HTR-8/SVneo (cell line): ENCODE results near the gene KIF25.

Source experiments
- DNase-seq: peaks from one replicate; pipeline ENCODE4 v3.0.0; 2011; ENCODE audit warnings: low spot score, mixed read lengths; ENCODE audit not compliant: insufficient read length
- FAIRE-seq: peaks from 2 replicates; lab custom pipeline; 2011; peaks lifted over from hg19 to GRCh38; lab: Jason Lieb, UNC

KIF25 gene

DNA sequence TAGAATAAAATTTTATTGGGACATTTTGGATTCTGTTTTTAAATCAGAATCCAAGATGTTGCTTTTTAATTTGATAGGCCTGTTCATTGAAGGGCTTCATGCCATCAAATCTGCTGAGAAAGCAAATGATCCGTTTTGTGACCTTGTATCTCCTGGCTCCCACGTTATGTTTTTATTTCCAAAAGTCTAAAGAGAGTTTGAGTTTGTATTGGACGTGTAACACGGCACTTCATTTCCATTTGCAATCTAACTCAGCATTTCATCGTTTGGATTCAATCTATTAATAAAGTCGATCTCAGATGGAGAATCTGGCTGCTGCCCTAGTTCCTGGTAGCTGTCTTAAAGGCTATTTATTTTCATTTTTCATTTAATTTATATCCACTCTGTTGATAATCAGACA, 17.0 kb downstream of the KIF25 start:
- FAIRE-seq = no peak
- DNase-seq = no peak

DNA sequence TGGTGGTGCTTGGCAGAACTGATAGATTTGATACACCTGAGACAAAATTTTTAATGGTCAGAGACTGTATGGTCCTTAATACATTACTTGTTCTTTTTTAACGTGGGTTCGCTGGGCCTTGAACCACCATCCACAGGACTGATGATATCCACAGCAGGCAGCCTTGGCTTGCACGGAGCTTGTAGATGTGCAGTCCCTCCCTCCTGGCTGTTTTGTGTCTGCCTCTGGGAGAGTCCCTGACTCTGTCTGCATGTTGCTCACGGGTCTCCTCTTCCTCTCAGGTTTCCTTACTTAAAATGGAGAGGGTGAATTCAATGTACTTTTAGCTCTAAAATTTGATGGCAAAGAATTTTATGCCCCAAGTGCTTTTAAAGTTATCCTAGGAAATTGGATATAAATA, 17.5 kb downstream of the KIF25 start:
- DNase-seq (no peak), FAIRE-seq (no peak)

DNA sequence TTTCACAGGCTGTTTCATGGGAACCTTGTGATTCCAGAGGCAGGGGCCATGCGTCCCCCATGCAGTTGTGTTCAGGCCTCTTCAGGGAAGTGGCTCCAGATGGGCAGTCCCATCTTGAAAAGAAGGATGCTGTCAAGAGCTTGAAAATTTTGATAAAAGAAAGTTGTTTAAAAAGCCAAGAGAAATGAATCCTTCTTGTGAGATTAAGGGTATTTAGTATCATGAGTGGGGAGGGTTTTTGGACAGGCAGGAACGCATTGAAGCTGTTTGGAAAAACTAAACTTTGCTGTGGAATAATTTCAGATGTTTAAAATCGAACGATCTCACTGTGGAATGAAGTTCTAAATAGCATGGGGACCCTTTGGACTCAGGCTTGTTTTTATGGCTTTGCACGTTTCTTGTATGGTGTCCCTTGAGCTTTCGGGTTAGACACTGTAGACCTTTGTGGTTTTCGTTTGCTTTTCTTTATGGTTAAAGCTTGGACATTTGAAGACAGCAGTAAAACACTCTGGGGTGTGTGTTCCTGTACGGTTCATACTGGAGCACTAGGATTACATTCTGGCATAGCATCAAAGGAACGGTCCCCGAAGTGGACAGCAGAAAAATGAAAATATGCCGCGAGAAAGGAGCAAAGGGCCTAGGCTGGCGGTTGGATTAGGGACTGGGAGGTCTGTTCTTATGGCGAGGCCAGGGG, 18.2 kb downstream of the KIF25 start:
- DNase-seq = no peak
- FAIRE-seq = no peak

DNA sequence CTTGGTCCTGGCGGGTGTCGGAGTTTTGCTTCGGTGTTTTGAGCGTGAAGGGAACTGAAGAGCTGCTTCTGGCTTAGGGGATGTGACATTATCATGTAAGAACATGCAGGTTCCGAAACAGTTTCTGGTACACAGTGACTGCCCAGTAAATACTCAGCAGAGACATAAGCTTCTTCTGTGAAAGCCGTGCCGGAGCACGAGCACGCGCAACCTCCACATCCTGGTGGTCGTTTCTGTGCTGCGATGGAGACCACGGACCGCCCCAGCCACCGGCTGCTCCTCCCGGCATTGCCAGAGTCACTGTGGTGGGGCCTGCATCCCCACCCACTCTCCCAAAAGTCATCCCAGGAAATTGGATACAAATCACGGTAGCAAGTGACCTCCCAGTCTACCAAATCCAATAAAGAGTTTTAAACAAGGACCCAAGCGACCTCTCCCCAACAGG, 18.7 kb downstream of the KIF25 start:
- FAIRE-seq (no peak), DNase-seq (no peak)

DNA sequence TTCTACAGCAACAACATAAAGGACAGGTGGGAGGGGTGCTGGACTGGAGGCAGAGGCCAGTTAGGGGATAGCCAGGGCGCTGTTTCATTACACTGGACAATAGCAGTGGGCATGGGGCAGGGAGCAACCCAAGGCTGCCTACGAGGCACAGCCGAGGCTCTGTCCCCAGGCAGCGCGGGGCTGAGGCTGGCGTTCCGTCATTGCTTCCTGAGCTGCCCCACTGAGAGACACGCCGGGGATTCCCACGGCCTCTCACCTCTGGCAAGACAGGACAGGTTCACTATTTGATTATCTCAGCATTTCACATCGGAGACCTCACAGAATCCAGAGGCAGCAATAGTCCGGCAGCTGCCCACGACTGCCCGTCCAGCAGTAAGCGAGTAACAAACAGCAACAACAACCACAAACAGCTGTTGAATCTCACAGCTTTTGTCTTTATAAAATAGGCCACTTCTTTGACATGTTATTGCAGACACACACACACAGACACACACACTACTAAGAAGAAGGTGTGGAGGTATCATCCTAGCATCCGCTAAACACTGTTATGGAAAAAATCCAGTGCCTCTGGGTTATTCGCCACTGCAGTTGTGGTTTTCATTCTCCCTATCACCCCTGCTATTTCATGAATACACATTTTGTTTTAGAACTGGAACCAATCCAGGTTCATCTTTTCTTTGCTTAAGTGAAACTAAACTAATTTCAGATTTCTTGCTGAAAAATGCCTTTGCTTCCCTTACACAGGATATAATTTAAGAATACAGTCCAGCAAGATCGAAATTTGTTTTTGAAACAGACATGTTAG, 19.5 kb downstream of the KIF25 start:
- no peak for FAIRE-seq
- no peak for DNase-seq

DNA sequence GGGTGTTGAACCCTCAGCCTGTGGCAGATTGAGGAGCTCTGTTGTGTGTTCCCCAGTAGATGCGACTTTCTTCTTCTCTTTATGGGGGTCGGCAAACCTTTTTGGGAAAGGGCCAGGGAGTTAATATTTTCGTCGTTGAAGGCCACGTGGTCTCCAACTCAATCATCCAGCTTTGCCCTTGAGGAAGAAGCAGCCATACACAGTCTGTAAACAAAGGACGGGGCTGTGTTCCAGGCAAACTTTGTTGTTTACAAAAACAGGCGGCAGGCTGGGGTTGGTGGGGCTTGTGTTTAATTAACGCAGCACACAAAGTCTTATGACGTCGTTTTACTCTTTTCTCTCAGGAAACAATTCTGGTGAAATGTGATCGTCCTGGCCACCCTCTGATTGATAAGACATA, 20.2 kb downstream of the KIF25 start:
- FAIRE-seq (no peak), DNase-seq (no peak)

DNA sequence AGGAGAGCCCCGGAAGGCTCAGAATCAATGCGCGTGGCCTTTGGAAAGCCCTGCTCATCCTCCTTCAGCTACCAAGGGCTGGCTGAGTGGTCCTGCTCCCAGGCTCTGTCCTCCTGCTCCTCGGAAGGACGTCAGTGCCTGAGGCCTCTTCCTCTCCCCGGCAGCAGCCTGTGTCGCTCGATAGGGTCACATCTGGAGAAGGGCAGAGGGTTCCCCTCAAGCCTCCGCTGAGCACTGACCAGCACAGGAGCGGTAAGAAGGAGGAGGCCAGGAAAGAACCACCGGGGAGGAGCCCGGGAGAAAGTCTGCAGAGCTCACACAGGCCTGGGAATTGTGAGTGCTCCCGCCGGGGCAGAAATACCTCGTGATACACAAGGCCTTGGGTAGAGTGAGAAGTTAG, 21.2 kb downstream of the KIF25 start:
- FAIRE-seq (no peak), DNase-seq (no peak)

DNA sequence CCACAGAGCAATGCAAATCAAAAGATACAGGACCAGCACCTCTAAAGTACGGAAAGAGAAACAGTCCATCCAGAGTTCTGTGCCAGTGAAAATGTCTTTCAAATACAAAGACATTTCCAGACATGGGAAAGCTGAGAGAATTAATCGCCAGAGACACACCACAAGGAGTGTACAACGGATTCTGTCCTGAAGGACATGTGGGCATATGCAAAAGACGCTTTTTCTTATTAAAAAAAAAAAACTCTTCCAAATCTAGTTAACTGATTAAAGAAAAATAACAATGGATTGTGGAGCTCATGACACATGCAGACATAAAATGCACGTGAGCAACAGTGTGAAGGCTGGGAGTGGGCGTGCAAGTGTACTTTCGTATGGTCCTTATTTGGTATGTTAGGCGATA, 22.8 kb downstream of the KIF25 start:
- FAIRE-seq (no peak), DNase-seq (no peak)

DNA sequence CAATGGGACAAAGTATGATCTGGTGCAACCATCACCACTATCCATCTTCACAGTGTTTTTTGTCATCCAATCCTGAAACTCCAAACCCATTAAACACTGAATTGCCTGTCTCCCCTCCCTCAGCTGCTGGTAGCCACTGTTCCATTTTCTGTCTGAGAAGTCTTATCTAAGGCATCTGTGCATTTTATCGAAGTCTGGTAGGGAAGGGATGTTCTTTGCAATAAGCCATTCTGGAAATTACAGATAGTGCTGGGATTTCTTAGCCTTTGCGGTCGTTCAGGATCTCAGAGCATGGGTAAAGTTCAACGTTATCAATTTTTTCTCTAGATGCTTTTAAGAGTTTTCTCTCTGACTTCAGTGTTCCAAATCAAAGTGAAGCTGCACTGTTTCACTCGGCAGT, 24.1 kb downstream of the KIF25 start:
- FAIRE-seq = no peak
- DNase-seq = no peak

DNA sequence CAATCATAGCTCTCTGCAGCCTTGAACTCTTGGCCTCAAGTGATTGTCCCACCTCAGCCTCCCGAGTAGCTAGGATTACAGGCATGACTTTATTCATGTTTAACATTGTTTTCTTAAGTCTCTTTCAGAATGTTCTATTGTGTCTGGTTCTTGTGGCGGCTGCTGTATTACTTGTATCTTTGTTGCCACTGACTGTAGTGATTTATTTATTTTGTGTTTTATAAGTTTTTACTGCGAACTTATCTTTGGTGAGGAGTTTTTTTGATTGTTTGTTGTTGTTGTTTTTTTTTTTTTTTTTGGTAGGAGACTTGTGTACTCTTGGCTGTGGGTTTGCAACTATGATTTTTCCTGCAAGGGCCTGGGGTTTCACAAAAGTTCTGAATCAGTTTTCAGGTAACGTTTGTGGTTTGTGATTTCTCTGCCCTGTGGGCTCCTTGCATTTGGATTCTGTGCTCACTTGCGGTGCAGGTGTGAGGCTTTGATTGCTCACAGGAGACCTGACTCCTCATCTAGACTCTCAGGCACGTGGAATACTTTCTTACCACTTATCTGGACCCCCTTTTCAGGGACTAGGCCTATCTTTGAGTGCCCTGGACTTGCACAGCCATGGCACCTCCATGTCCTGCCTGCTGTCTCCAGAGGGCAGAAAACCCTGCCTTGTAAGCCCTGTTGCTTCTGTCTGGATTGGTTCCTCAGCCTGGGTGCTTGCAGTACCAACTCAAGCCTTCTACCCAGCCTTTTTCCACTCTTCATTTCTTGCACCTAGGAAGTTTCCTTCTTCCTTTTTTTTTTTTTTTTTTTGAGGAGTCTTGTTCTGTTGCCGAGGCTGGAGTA, 25.2 kb downstream of the KIF25 start:
- FAIRE-seq = no peak

DNA sequence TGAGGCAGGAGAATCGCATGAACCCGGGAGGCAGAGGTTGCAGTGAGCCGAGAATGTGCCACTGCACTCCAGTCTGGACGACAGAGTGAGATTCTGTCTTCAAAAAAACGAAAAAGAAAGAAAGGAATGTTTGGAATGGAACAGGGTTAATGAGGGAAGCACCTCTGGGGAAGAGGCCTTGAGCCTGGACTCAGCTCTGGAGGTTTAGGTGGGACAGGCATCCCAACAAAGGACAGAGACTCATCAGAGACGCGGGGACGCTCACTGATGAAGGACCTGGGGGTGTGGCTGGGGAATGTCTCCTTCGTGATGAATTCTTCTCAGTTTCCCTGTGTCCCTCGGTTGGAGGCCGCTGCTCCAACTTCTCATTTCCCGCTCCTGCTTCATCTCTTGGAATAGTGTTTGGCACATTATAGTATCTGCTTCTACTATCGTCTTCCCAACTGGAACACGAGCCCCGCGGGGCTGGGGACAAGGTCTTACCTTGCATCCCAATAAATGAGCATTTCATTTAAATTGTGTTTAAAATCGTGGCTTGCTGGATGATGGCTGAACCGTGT, 27.6 kb downstream of the KIF25 start:
- no peak for FAIRE-seq
- no peak for DNase-seq

More for the DNA sequence above, 25.2 kb downstream of the KIF25 start:
- DNase-seq = no peak

DNA sequence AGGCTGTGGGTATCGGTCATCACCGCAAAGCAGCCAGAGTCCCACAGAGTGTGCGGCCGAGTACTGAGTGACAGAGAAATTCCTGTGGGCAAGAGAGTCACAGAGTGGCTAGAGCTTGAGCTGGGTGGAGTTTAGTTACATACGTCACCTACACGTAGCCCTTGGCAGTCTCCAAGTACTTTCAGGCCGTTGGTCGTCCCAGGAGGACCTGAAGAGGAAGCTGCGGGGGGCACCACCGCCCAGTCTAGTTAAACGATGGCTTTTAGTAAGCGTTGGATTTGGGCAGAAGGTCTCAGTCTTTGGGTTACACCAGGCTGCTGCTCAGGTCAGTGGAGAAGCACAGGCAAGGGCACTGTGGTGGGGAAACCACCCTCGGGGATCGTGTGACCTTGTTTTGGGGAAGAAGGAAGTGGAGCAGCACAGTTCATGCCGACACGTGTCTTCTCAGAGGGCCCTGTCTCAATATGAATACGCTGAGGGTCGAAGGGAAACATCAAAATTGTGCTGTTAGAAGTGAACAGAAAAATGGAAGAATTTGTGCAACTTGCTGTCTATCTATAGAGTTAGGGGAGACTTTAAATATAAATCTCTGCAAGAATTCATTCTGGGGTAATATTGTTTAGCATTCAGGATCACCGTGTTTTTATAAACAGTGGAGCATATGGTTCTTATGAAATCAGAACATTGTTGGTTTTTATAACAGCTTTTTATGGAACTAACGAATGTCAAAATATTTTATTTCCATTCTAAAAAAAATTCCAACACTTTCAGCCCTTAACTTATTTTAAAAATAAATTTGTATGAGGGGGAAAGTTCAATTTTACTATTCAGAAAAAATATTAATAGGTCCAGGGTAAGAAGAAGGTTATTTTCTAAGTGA, 28.6 kb downstream of the KIF25 start:
- DNase-seq = no peak
- FAIRE-seq = no peak

DNA sequence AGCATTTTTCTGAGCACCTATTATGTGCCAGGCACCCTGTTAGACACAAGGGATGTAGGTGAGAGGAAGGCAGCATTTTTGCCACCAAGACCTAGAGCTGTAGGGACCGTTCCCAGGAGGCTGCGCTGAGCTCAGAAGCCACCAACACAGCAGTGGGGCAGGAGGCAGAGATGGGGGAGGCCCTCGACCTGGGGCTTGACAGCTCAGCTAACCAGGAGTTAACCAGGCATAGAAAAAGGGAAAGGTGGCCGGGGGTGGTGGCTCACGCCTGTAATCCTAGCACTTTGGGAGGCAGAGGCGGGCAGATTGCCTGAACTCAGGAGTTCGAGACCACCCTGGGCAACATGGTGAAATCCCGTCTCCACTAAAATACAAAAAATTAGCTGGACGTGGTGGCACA, 29.5 kb downstream of the KIF25 start:
- DNase-seq = no peak
- no peak for FAIRE-seq

DNA sequence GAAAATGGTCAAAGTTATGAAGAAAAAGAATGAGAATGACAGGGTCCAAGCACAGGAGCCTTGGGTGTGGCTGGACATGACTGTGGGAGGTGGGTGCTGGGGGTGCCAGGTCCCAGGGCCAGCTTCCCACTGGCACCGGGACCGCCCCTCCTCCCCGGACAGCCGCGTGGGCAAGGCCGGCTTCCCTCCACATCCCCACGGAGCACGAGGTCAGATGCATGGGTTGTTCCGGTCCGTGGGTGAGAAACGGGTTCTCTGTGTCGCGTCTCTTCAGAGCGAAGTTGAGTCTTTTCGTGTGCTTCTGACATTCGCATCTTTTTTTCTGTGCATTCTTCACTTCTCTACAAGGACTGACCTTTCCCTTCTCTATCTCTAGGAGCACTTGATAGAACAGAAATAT, 30.1 kb downstream of the KIF25 start:
- no peak for FAIRE-seq

DNA sequence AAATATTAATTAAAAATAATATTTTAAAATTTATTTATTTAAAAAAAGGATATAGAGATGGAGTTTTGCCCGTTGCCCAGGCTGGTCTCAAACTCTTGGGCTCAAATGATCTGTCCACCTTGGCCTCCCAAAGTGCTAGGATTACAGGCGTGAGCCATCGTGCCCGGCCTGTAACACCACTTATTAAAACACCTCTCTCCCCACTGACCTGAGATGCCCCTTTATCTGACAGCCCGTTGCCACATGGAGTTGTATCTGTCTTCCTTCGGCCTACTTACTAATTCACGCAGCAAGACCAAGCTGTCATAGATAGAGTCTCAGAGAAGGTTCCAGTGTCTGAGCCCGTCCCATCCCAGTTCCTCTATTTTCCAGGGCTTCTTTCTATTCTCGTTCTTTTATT, 30.7 kb downstream of the KIF25 start:
- DNase-seq (no peak), FAIRE-seq (no peak)

More for the DNA sequence above, 30.1 kb downstream of the KIF25 start:
- no peak for DNase-seq

DNA sequence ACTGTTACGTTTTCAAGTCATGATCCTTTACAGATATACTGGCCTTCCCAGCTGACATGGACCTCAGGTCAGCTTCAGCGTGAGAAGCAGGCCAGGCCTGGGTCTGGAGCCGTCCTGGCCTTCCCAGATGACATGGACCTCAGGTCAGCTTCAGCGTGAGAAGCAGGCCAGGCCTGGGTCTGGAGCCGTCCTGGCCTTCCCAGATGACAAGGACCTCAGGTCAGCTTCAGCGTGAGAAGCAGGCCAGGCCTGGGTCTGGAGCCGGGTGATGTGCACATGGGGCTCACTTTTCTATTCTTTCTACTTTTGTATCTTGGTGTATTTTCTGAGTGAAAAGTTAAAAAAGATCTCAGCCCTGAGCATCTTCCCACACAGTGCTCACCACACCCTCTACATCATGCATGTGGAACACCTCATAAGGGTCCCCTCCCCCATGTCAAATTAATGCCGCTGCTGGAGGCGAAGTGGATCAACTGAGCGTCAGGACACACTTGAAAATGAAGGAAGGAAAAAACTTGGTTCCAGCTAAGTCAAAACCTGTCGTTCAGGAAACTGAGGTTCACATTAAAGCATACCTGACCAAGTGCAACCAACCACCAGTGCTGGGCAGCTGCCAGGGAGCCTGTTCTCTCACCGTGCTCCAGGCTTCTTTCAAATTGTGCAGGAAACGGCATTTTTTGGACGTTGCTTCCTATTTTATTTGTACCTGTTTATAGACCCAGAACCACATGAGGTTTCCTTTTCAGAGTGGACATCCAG, 32.2 kb downstream of the KIF25 start:
- no peak for DNase-seq
- FAIRE-seq = no peak

DNA sequence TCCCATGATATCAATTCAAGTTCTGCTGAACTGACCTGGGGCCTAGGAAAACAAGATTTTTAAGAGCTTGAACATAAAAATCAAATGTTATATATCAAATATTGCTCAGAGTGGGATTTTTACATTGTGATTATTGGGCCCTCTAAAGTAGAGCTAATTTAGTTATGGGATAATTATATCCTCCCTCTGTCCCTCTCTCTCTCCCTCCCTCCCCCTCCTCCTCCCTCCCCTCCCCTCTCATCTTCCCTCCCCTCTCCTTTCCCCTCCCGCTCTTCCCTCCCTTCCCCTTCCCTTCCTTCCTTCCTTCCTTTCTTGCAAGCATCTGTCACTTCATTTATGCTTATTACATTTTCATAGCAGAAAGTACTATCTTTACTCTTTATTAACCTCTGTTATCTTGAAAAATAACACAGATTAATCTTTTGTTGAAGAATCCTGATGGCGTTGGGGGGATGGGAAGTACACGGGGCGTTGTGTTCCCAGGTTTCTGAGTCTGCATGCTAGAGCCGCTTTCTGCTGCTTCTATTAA, 32.8 kb downstream of the KIF25 start:
- DNase-seq (no peak), FAIRE-seq (no peak)

DNA sequence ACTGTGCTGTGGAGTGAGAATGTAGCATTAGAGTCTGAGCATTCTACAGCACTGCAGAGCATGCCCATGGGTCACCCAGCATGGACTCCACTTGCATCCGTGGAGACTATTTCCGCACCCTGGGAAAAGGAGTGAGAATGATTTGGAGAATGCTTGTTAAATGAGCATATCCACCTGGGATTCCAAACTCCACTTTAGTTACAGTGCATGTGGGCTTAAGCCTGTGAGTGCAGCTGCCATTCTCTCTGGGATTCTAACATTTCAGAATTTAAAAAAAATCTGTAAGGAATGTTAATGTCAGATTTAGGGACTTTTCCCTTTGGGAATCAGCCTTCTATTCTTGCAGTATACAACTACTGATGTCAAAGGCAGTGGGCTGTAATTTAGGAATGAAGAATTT, 33.4 kb downstream of the KIF25 start:
- no peak for FAIRE-seq

More for the DNA sequence above, 33.4 kb downstream of the KIF25 start:
- no peak for DNase-seq
